HG02588 (cell line): ENCODE results near the gene HNRNPR.
"Not testable (repeated sequence)": the region's sequence is repeated elsewhere in the genome, so short reads cannot be mapped to it uniquely, and the experiment has no call there.

Experiments
- ATAC-seq: cut with Tn5 transposase; IDR thresholded peaks from one replicate; pipeline ENCODE4 v1.9.1; 2021; ENCODE audit warnings: mild to moderate bottlenecking, moderate library complexity; ENCODE audit not compliant: unreplicated experiment

HNRNPR gene

DNA sequence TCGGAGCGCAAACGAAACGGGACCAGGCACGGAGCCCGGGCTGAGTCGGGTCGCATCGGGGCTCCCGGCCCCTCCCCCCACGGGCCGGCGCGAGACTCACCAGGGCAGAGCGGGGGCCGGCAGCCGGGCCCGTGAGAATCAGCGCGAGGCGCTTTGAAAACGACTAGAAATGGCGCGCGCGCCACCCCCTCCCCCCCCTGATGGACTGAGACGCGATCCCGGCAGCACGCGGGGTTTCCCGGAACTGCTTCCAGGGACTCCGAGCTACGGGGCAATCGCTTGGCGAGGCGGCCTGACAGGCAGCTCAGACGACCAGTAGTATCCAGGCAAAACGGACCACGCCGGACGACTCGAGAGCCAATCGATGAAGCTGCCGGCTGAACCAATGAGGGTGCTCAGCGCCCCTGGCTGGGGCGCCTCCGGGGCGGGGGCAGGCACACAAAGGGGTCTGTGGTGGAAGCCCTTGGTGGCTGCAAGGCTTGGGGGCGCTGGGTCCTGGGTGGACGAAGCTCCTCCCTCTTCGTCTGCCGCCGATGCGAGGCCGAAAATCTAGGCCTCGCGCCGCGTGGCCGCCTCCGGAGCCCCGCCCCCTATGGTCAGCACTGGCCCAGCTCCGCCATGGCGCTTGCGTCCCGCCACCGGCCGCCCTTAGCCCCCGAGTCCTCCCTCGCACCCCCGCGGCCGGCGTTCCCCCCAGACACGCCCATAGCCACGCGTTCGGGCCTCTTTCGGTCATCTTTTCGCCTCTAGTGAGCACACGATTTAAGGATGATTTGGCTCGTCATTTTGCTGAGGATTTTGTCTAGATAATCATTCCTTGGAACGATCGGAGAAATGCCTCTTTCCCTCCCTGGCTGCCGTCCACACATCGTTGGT is at the start of gene HNRNPR:
Gene HNRNPR, minus strand, starts transcription at position 174 of the 876 bp plus-strand sequence. CDS start 3,276 bp downstream, outside the sequence.
- ATAC-seq = peak; percentile 78

DNA sequence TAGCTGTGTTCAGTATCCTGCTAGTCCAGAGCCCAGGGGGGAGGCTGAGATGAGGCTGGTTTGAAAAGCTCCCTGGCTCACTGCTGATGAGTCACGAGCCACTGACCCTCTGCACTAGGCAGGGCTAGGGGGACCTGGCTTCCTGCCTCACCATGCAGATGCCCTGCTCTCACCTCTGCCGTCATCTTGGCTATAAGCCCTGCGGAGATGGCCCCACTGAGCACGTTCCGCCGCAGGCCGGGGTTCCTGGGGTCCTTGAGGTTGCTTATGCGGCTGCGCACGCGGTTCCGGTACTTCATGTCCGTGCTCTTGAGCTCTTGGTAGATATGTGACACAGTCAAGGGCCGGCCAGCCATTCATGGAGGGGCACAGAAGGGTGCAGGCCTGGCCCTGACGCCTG is 49.6 kb upstream of the HNRNPR start:
- ATAC-seq = no peak

DNA sequence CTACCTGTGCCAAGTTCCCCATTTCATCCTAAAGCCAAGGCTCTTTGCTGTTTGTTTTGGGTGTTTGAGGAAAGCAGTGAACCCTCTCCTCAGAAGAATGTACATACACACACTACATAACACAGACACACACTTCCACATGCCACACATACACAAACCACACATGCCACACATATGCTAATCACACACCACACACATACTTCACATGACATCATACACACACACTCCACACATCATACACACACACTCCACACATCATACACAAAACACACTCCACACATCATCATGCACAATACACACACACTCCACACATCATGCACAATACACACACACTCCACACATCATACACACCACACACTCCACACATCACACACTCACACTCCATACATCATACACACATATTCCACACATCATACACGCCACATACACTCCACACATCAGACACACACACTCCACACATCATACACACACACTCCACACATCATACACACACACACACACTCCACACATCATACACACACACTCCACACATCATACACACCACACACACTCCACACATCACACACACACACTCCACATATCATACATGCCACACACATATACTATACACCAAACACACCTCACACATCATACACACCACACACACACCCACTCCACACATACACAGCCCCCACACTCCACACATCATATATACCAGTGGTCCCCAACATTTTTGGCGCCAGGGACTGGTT is 48.2 kb upstream of the HNRNPR start:
- ATAC-seq = no peak

DNA sequence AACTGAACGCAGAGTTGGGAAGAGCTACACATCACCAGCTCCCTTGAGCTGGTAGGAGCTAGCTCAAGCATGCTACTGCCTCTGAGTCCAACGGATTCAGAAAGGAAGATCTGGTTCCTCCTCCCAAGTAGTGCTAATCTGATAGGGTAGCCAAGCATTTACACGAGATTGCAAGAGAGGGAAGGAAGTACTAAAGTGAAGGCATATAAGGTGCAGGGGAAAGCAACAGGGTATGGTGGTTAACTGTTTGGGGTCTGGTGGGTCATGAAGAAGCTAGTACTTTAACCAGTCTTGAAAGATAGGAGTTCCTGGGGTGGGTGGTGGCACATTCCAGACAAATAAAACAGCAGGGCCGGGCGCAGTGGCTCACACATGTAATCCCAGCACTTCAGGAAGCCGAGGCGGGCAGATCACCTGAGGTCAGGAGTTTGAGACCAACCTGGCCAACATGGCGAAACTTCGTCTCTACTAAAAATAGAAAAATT is 45.8 kb upstream of the HNRNPR start:
- no peak for ATAC-seq

DNA sequence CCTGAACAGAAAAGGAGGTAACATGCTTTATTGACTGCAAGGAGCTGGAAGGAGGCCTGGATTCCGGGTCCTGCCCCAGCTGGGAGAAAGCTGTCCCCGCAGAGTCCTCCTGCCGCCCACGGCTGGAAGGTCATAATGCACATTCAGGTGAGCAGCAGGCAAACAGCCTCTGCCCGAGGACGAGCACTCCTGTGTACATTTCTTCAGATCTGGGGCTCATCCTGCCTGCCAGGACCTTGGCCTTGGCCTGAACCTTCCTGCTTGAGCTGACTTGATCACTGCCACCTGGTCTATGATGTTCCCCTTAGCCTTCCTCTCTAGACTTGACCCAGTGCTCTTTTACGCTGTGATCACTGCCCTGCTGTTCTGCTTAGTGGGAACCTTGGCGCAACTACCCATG is 43.4 kb upstream of the HNRNPR start:
- no peak for ATAC-seq

DNA sequence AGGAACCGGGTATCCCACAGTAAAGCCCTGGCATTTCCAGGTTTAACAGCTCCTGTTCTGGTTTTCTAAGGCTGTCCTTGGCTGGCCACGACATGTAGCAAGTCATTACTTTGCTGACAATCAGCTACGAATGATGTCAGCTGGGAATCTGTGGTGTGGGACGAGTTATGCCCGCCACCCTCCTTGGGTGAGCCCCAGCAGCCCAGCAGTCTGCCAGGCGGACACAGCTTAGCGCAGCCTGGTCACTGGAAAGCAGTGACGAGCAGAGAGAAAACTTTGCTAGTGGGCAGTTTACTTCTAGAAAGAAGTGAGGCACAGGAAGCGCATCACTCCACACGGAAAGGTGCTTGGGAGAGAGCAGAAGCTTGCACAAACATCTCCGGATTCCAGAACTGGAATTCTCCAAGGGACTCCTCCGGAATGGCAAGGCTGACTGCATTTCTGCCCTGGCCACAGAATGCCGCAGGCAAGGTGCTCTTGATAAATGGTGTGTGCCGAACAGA is 41.1 kb upstream of the HNRNPR start:
- no peak for ATAC-seq

DNA sequence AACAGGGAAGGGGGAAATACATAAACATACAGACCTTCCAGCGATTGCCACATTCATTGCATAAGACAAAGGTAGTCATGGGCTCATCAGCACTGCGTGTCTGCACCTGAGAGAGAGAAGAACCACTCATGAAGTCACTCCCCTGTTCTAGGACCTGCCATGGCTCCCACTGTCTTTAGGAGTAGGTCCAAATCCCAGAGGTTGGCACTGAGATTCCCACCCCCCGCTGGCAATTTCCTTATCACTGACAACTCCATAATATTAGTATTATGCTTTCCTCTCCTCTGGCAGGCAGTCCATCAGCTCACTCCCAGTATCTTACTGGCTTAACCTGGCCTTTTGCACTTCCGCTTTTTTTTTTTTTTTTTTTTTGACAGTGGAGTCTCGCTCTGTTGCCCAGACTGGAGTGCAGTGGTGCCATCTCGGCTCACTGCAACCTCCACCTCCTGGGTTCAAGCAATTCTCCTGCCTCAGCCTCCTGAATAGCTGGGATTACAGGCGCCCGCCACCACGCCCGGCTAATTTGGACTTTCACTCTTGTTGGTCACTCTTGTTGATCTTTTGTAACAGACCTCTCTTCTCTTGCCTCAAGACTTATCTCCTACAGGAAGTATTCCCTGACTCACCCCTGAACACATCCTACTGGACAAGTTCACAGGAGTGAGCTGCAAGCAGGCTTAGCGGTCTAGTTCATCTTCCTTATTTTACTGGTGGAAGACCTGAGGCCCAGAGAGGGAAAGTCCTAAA is 40.4 kb upstream of the HNRNPR start:
- ATAC-seq = no peak

DNA sequence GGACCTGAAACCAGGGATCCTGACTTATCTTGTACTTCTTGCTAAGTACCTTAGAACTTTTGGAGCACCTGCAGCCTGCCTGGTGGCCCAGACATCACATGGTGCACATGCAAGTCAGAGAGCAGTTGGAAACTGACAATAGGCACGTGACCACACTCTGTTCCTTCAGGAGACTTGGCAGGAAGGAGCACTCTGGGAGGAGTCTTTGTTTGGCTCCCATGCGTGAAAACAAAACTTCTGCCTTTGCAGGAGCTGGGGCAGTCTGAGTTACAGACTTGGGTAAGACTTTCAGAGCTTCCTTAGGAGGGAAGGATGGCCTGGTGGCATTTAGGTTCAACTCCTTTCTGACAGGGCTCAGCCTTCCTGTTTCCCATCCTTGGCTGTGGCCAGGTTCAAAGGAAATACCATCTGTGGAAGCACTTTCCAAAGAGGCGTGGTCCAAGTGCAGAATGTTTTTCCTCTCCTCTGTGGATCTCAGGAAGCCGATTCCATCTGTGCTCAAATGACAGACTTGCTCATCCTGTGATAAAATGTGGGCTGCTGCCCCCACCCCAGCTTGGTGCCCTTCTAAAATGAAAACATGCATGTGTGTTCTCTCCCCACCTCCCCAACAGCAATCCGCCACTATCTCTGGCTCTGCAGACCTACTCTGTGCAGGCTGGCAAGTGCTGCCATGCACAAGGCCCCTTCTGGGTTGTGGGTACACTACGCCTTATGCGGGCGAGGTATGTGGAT is 39.7 kb upstream of the HNRNPR start:
- ATAC-seq = no peak

DNA sequence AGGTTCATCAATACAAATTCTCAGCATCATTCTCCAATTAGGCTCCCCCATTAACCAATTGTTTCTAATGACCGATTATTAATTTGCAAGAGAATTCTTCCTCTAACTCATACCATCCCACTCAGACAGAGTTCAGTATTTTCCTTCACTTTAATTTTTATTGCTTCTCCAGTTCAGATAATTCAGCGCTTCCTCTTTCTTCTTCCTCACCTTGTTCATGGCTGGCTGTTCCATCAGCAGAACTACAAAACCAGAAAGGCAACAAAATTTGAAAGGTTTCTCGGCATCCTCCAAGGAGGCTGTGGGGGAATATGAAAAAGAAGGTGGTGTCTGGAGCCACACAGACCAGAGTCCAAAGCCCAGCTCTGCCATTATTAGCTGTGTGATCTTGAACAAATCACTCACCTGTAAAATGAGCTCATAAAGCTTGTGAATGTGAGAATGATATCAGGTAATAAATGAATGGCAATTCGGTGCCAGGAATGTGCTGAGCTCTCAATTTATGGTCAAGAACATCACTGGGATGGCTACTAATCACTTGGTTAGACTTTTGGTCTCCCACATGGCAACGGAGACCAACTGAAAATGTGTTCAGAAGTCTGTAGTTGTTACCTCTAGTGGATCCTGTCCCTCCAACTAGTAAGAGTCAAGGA is 37.3 kb upstream of the HNRNPR start:
- ATAC-seq = no peak

DNA sequence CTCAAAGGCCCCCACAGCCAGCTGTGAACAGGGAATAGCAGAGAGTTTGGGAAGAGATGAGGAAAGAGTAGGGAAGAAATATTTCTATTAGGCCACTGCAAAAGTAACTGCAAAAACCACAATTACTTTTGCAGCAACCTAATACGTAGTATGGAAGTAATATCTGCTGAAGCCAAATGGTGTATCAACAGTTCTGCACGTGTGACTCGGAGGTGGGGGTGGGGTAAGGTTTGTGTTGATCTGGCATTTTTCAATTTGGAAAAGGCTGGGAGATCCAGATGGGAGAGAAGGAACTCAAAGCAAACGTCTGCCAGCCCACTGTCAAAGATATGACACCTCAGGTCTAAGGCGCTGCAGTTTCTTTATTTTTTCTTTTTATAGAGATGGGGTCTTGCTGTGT is 36.6 kb upstream of the HNRNPR start:
- no peak for ATAC-seq

DNA sequence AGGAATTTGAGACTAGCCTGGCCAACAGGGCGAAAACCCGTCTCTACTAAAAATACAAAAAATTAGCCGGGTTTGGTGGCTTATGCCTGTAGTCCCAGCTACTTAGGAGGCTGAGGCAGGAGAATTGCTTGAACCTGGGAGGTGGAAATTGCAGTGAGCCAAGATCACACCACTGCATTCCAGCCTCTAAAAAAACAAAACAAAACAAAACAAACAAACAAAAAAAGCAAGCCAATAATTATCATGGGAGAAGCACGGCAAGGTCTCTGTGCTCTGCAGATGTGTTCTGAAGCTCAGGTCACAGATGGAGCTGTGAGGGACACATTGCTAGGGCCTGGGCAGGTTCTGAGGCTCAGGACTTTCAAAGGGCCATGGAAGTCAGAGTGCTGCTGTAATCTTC is 36.2 kb upstream of the HNRNPR start:
- ATAC-seq = not testable (repeated sequence)

DNA sequence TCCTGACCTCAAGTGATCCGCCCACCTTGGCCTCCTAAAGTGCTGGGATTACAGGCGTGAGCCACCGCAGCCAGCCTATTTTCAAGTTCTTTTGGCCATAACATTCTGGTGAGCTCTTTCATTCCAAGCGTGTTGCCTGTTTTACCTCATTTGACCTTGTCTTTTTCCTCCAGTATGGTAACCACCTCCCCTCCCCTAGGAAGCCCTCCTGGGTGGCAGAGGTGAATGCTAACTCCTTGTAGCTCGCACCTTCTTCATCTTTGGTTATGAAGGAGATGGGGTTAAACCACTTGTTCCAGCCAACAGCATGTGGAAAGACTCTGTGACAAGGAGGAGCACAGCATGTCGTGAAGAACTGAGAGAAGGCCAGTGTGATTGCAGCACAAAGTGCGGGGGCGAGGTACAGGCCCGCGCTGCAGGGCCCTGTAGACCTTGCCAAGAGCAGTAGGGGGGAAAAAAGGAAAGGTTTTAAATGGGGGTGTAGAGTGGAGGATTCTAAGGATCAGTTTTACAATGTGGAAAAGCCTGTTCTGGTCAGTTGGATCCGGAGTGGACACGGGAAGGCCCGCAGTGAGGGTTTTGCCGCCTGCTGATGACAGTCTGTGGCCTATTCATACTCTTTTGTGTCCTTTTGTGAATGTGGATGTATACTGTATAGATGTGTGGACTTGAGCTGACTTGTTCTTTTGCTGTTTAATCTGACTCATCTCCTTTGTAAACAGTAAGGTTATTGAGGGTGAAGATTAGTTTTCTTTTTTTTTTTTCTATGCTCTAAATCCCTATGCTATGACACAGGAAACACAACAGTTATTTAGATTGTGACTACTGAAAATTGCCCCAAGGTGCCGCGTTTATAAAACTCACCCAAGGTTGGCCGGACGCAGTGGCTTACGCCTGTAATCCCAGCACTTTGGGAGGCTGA is 33.1 kb upstream of the HNRNPR start:
- ATAC-seq = no peak

DNA sequence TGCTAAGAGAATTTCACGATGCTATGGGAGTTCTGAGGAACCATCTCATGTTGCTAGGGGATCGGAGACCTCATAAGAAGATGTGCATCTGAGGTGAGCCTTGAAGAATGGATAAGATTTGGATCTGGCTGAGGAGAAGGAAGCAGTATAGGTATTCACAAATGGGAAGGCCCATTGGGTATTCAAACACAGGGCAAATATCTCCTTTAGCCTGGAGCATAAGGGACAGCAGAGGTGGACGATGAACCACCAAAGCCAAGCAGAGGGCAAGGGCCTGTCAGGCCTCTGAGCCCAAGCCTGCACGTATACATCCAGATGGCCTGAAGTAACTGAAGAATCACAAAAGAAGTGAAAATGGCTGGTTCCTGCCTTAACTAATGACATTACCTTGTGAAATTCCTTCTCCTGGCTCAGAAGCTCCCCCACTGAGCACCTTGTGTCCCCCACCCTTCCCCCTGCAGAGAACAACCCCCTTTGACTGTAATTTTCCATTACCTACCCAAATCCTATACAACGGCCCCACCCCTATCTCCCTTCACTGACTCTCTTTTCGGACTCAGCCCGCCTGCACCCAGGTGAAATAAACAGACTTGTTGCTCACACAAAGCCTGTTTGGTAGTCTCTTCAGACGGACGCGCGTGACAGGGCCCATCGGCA is 30.1 kb upstream of the HNRNPR start:
- ATAC-seq = not testable (repeated sequence)

DNA sequence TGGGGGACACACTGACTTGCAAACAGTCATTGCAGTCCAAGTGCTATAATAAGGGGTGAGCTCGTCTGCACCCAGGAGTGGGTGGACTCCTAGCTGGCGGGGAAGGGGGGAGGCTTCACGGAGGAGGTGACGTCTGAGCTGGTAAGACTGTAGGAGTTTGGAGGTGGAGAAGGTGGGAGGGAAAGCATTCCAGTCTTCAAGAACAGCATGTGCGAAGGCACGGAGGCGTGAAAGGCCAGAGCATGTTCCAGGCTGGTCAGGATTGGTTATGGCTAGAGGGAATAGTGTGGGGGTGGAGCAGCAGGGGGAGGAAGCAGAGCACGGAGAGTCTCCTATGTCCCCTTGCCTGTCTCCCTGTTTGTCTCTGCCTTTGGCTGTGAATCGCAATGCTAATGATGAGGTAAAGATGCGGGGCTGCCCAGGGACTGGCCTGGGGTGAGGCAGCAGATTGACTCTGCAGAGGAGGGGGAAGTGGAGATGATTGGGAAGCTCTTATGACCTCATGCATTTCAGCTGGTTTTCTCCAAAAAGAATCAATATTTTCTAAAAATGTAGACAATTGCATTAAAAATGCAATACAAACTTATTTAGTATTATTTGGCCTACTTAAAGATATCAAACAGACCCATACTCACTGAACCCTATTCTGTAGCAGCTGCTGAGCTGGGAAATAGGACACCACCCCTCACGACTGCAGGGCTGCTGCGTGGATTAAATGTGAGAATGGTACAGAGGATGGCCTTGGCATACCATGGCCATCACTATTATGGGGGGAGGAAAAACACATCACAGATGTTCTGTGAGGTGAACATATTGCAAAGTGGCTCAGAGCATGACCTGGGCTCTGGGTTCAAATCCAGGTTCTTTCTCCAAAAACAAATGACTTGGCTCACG is 28.1 kb upstream of the HNRNPR start:
- no peak for ATAC-seq

DNA sequence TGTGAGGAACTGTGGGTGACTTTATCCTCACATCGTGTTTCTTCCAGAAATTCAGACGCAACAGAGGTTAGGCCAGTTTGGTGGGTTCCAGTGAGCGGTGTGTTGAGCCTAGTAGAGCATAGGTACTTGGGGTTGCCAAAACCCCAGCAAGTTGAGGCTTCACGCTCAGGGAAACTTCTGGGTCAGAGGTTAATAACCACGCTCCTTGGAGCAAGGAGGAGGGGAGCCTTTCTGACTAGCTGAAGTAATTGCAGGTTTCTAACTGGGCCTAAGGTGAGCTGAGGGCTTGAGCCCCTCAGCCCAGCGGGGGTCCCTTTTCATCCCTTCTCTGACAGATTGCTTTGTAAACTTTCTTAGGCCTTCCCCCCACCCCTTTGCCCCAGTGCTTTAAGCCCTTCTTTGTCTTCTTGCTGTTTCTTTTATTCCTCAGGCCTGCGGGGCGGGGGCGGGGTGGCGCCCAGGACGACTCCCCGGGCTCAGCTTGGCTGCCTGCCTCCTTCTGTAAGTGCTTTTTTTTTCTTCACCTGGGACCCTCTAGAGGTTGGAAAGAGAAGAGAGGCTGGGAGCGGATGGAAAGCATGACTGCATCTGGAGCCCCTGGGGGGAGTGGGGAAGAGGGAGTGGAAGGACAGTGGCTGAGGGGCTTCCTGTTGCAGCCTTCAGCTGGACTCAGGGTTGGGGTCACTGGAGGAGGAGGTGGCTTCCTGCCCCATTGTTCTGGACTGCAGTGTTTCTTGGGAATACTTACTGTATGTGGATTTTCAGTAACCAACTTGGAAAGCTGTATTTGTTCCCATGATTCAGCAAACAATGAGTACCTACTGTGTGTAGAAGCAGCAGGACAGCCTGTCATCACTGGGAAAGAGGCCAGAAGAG is 26.9 kb upstream of the HNRNPR start:
- no peak for ATAC-seq

DNA sequence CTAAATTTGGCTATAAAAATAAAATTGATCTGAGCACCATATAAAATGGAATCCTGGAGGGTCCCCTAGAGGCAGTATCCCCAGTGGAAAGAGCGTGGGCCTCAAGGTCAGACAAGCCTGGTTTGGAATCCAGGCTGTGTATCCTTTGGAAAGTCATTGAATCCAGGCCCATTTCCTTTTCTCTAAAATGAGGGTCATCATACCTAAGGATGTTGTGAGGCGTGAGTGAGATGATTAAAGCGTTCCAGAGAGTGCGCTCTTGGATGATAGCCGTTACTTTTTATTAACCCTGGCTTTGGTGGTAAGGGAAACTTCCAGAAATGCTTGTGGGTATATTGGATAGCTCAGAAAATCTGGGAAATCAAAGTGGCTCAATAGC is 26.2 kb upstream of the HNRNPR start:
- no peak for ATAC-seq
